ENCODE measurements around the gene PLXNA1. TPM values are rescaled to one million over a fixed set of nuclear protein-coding genes. Genes with fewer than 3 reads are reported as not detected.

The PLXNA1 gene
- total and polyA plus RNA-seq, 9 of the 15 experiments (the other 6 are each of a cell fraction or from before 2014, with no cell fraction given) = 0.23 to 59.9 (median 16.8) TPM

- no peak for FAIRE-seq
- intact Hi-C loops (cut with micrococcal nuclease) (no loop called here), in situ Hi-C loops (cut with MboI) (no loop called here)
- TF ChIP-seq, protein P1, sequence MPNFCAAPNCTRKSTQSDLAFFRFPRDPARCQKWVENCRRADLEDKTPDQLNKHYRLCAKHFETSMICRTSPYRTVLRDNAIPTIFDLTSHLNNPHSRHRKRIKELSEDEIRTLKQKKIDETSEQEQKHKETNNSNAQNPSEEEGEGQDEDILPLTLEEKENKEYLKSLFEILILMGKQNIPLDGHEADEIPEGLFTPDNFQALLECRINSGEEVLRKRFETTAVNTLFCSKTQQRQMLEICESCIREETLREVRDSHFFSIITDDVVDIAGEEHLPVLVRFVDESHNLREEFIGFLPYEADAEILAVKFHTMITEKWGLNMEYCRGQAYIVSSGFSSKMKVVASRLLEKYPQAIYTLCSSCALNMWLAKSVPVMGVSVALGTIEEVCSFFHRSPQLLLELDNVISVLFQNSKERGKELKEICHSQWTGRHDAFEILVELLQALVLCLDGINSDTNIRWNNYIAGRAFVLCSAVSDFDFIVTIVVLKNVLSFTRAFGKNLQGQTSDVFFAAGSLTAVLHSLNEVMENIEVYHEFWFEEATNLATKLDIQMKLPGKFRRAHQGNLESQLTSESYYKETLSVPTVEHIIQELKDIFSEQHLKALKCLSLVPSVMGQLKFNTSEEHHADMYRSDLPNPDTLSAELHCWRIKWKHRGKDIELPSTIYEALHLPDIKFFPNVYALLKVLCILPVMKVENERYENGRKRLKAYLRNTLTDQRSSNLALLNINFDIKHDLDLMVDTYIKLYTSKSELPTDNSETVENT (CRISPR knock-in tag; IDR thresholded peaks at IDR 0.05) = no peak
- no peak for TF ChIP-seq ATF4 (CRISPR knock-in tag; IDR thresholded peaks at IDR 0.05)
- no peak for TF ChIP-seq ZNF589 (CRISPR knock-in tag; IDR thresholded peaks at IDR 0.05; ENCODE audit: low read depth)
- TF ChIP-seq SRSF1 (IDR thresholded peaks at IDR 0.05; ENCODE audit: low read depth, low read length) = no peak
- TF ChIP-seq ATF3 (IDR thresholded peaks at IDR 0.05) = no peak
- no peak for TF ChIP-seq ATF3 (CRISPR knock-in tag; conservative IDR thresholded peaks at IDR 0.05)
- TF ChIP-seq ZNF444 (CRISPR knock-in tag; IDR thresholded peaks at IDR 0.05) = no peak
- no peak for TF ChIP-seq ZNF512 (tag; IDR thresholded peaks at IDR 0.05)
- no peak for TF ChIP-seq NFXL1 (CRISPR knock-in tag; IDR thresholded peaks at IDR 0.05)
- no peak for TF ChIP-seq ZNF217 (CRISPR knock-in tag; IDR thresholded peaks at IDR 0.05)
- no peak for TF ChIP-seq TCF7L2 (IDR thresholded peaks at IDR 0.05; ENCODE audit: low read depth, low read length)
- TF ChIP-seq TEAD4 (IDR thresholded peaks at IDR 0.05; ENCODE audit: low read length) = no peak
- no peak for TF ChIP-seq TEAD4 (CRISPR knock-in tag; IDR thresholded peaks at IDR 0.05; ENCODE audit: borderline replicate concordance)
- BruUV-seq (replicated peaks) = no TSS peak
- POLR2A ChIA-PET = no interaction called here
- Histone ChIP-seq H2AFZ (ENCODE audit: low read depth, low read length) (no peak overlapping the region), H3K4me1 (replicated peaks in 1 of 2; ENCODE audit: control insufficient read depth in 2 of 2, insufficient read depth in 2 of 2, low read length in 2 of 2) (peaks cover 0 to 36% of the 10 kb centered on the region in 2 experiments; a peak in 2 of 5 replicates), H4K20me1 (replicated peaks; ENCODE audit: control insufficient read depth, insufficient read depth, low read length) (peaks cover 28% of the 10 kb centered on the region; the same call in 1 of the 2 replicates), H3K4me2 (ENCODE audit: insufficient read depth, low read length) (no peak overlapping the region), H3K9me3 (replicated peaks; ENCODE audit: control insufficient read depth, insufficient read depth, low read depth, low read length) (no peaks in the 10 kb centered on the region), H3K9me1 (ENCODE audit: control insufficient read depth, insufficient read depth, low read length) (peaks cover 3% of the 10 kb centered on the region), H3K79me2 (ENCODE audit: control insufficient read depth, insufficient read depth, low read length) (peaks cover 64% of the 10 kb centered on the region), H3K4me3 (no peak overlapping the region), H3K9ac (ENCODE audit: insufficient read depth in 1 of 2, low read depth in 2 of 2, low read length in 2 of 2) (no peak overlapping the region), H3K27ac (ENCODE audit: extremely low read depth, low read depth, low read length) (no peak overlapping the region), H3K36me3 (ENCODE audit: control insufficient read depth, insufficient read depth, low read length) (peaks cover 24% of the 10 kb centered on the region; the same call in 1 of the 3 replicates), H3K27me3 (ENCODE audit: control insufficient read depth in 2 of 2, insufficient read depth in 2 of 2, low read length in 2 of 2) (no peaks in the 10 kb centered on the region)
- no peak for ATAC-seq
- WGBS (ENCODE audit: insufficient coverage, low coverage, missing lambda C conversion rate) = 100% methylated on average over 2 of the region's 7 CpGs
- CTCF ChIA-PET (ENCODE audit: low intra/inter-chr PET ratio) = no interaction called here
- no peak for DNase-seq (ENCODE audit: extremely low read depth in 1 of 4, low spot score in 3 of 4)
Measured at GRCh38 chr3:126996905-126997304, 14.0 kb downstream of the PLXNA1 start.

All from K562 (cell line).